ENCODE data around the gene RALB.

DNA sequence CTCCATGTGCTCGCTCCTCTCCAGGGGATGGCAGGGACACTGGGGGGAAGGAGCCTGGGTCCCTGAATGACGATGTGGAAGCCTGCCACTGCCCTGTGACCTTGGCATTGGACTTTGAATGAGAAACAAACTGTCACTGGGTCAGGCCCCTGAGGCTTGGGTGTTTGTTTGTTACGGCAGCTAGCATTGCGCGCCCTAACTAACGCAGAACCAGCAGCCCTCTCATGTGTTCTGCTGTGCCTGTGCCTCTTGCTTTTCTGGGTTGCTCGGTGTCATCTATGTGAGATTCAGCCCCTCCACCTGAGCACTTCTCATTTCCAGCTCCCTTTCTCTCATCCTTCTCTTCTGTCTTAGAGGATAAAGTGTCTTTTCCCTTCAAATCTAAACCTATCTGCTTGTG lies 69.7 kb downstream of the RALB start:
- TF ChIP-seq POLR2A (IDR thresholded peaks at IDR 0.05; ENCODE audit: control extremely low read depth in 1 of 2, low read depth in 2 of 2, low read length in 2 of 2): no peak
- no peak for TF ChIP-seq JUN (IDR thresholded peaks at IDR 0.05; ENCODE audit: low read depth, low read length)
- TF ChIP-seq TAF1 (IDR thresholded peaks at IDR 0.05; ENCODE audit: low read depth, low read length): no peak
- TF ChIP-seq, protein P1, sequence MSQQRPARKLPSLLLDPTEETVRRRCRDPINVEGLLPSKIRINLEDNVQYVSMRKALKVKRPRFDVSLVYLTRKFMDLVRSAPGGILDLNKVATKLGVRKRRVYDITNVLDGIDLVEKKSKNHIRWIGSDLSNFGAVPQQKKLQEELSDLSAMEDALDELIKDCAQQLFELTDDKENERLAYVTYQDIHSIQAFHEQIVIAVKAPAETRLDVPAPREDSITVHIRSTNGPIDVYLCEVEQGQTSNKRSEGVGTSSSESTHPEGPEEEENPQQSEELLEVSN (IDR thresholded peaks at IDR 0.05): no peak
- no peak for TF ChIP-seq KDM1A (IDR thresholded peaks at IDR 0.05; ENCODE audit: borderline replicate concordance, low read length)
- TF ChIP-seq EZH2 (IDR thresholded peaks at IDR 0.05; ENCODE audit: low read depth, low read length, severe bottlenecking): no peak
- TF ChIP-seq, protein P2, sequence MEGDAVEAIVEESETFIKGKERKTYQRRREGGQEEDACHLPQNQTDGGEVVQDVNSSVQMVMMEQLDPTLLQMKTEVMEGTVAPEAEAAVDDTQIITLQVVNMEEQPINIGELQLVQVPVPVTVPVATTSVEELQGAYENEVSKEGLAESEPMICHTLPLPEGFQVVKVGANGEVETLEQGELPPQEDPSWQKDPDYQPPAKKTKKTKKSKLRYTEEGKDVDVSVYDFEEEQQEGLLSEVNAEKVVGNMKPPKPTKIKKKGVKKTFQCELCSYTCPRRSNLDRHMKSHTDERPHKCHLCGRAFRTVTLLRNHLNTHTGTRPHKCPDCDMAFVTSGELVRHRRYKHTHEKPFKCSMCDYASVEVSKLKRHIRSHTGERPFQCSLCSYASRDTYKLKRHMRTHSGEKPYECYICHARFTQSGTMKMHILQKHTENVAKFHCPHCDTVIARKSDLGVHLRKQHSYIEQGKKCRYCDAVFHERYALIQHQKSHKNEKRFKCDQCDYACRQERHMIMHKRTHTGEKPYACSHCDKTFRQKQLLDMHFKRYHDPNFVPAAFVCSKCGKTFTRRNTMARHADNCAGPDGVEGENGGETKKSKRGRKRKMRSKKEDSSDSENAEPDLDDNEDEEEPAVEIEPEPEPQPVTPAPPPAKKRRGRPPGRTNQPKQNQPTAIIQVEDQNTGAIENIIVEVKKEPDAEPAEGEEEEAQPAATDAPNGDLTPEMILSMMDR (IDR thresholded peaks at IDR 0.05; ENCODE audit: control extremely low read depth in 1 of 3, insufficient read depth in 1 of 3, low read depth in 1 of 3, low read length in 3 of 3): no peak
- no peak for TF ChIP-seq TCF12 (IDR thresholded peaks at IDR 0.05; ENCODE audit: low read depth, low read length)
- no peak for TF ChIP-seq GABPA (IDR thresholded peaks at IDR 0.05; ENCODE audit: borderline replicate concordance, insufficient read depth, low read length)
